H9 (cell line): Measurements from ENCODE around the gene ENKD1. TPM values are rescaled to one million over a fixed set of nuclear protein-coding genes. Genes with fewer than 3 reads are reported as not detected.

Experiments used
- DNase-seq: peaks from one replicate; pipeline ENCODE4 v3.0.0-alpha.2; 2017
- H2AFZ ChIP-seq: one replicate; pipeline ENCODE4 v1.6.1; 2013; ENCODE audit warnings: mild to moderate bottlenecking, low read length, control low read depth, moderate library complexity
- H2AK5ac ChIP-seq: 2 replicates; pipeline ENCODE4 v1.6.1; 2013; ENCODE audit warnings: low read length, control low read depth, mixed read lengths; ENCODE audit not compliant: insufficient read length
- H2BK120ac ChIP-seq: one replicate; pipeline ENCODE4 v1.6.1; 2013; ENCODE audit warnings: low read depth, mild to moderate bottlenecking, low read length, control low read depth, inconsistent platforms; ENCODE audit not compliant: poor library complexity, severe bottlenecking
- H2BK12ac ChIP-seq: 2 replicates; pipeline ENCODE4 v1.6.1; 2013; ENCODE audit warnings: low read length, control low read depth, mixed read lengths, low read depth; ENCODE audit not compliant: insufficient read length
- H2BK15ac ChIP-seq: 2 replicates; pipeline ENCODE4 v1.6.1; 2013; ENCODE audit warnings: low read depth, low read length, control low read depth
- H2BK20ac ChIP-seq: one replicate; pipeline ENCODE4 v1.6.1; 2013; ENCODE audit warnings: low read depth, mild to moderate bottlenecking, low read length, control low read depth, inconsistent platforms; ENCODE audit not compliant: poor library complexity, severe bottlenecking
- H2BK5ac ChIP-seq: 2 replicates; pipeline ENCODE4 v1.6.1; 2013; ENCODE audit warnings: low read length, control low read depth, mixed read lengths; ENCODE audit not compliant: insufficient read length
- H3K14ac ChIP-seq: 2 replicates; pipeline ENCODE4 v1.6.1; 2013; ENCODE audit warnings: low read length, control low read depth; ENCODE audit not compliant: insufficient read depth
- H3K18ac ChIP-seq: 2 replicates; pipeline ENCODE4 v1.6.1; 2013; ENCODE audit warnings: low read depth, mild to moderate bottlenecking, mixed read lengths, low read length, control low read depth; ENCODE audit not compliant: insufficient read length
- H3K23ac ChIP-seq: 2 replicates; pipeline ENCODE4 v1.6.1; 2013; ENCODE audit warnings: low read length, control low read depth, mixed read lengths, low read depth; ENCODE audit not compliant: insufficient read length
- H3K23me2 ChIP-seq: 2 replicates; pipeline ENCODE4 v1.6.1; 2013; ENCODE audit warnings: low read depth, mild to moderate bottlenecking, mixed read lengths, low read length, control low read depth; ENCODE audit not compliant: insufficient read length, poor library complexity, severe bottlenecking
- H3K27ac ChIP-seq: 2 replicates; pipeline ENCODE4 v1.5.1; 2013; ENCODE audit warnings: low read length, control low read depth, mixed read lengths, low read depth; ENCODE audit not compliant: insufficient read length
- H3K27me3 ChIP-seq: 2 replicates; pipeline ENCODE4 v1.6.1; 2013; ENCODE audit warnings: low read length, control low read depth, inconsistent platforms; ENCODE audit not compliant: insufficient read depth
- H3K4ac ChIP-seq: 2 replicates; pipeline ENCODE4 v1.6.1; 2013; ENCODE audit warnings: low read depth, mild to moderate bottlenecking, control low read depth, inconsistent platforms, low read length, moderate library complexity
- H3K4me1 ChIP-seq: 2 replicates; pipeline ENCODE4 v1.6.1; 2013; ENCODE audit warnings: low read length, control low read depth, inconsistent platforms; ENCODE audit not compliant: insufficient read depth
- H3K4me2 ChIP-seq: 2 replicates; pipeline ENCODE4 v1.6.1; 2013; ENCODE audit warnings: low read length, control low read depth, mixed read lengths; ENCODE audit not compliant: insufficient read length, insufficient read depth
- H3K56ac ChIP-seq: 2 replicates; pipeline ENCODE4 v1.6.1; 2013; ENCODE audit warnings: low read depth, mild to moderate bottlenecking, mixed read lengths, low read length, control low read depth; ENCODE audit not compliant: insufficient read length
- H3K79me1 ChIP-seq: 2 replicates; pipeline ENCODE4 v1.6.1; 2013; ENCODE audit warnings: low read depth, mild to moderate bottlenecking, moderate library complexity, low read length, control low read depth, inconsistent platforms; ENCODE audit not compliant: insufficient read depth, poor library complexity, severe bottlenecking
- H3K79me2 ChIP-seq: 2 replicates; pipeline ENCODE4 v1.6.1; 2013; ENCODE audit warnings: low read length, control low read depth, inconsistent platforms; ENCODE audit not compliant: insufficient read depth
- H3K9ac ChIP-seq: 2 replicates; pipeline ENCODE4 v1.6.1; 2013; ENCODE audit warnings: low read length, control low read depth, mixed read lengths; ENCODE audit not compliant: insufficient read length; ENCODE audit errors: extremely low read depth
- H3K9me3 ChIP-seq: one replicate; pipeline ENCODE4 v1.6.1; 2013; ENCODE audit warnings: low read depth, low read length, inconsistent platforms; ENCODE audit not compliant: control insufficient read depth
- H3T11ph ChIP-seq: one replicate; pipeline ENCODE4 v1.6.1; 2013; ENCODE audit warnings: mild to moderate bottlenecking, low read length, control low read depth, inconsistent platforms
- H4K20me1 ChIP-seq: one replicate; pipeline ENCODE4 v1.6.1; 2013; ENCODE audit not compliant: control insufficient read depth, insufficient read length, insufficient read depth
- H4K5ac ChIP-seq: 2 replicates; pipeline ENCODE4 v1.6.1; 2013; ENCODE audit warnings: low read depth, mild to moderate bottlenecking, mixed read lengths, low read length, control low read depth; ENCODE audit not compliant: insufficient read length
- H4K8ac ChIP-seq: replicated peaks from 2 replicates; pipeline ENCODE4 v1.6.1; 2013; ENCODE audit warnings: low read length, control low read depth, mixed read lengths, low read depth; ENCODE audit not compliant: insufficient read length
- H4K91ac ChIP-seq: 2 replicates; pipeline ENCODE4 v1.6.1; 2013; ENCODE audit warnings: low read depth, mild to moderate bottlenecking, moderate library complexity, mixed read lengths, low read length, control low read depth; ENCODE audit not compliant: insufficient read length
- H3K27ac Mint-ChIP-seq, 3 experiments: 2 replicates in 2 of 3; 3 replicates in 1 of 3; pipeline ENCODE4 v1.8.0; 2020 to 2021; ENCODE audit warnings: mixed read lengths in 3 of 3, mild to moderate bottlenecking in 1 of 3, moderate library complexity in 1 of 3
- H3K27me3 Mint-ChIP-seq: 2 replicates; pipeline ENCODE4 v1.8.0; 2021; ENCODE audit warnings: low read depth, mild to moderate bottlenecking, moderate library complexity, mixed read lengths
- H3K36me3 Mint-ChIP-seq, 3 experiments: 2 replicates in 2 of 3; 3 replicates in 1 of 3; pipeline ENCODE4 v1.8.0; 2020 to 2021; ENCODE audit warnings: low read depth in 3 of 3, mixed read lengths in 3 of 3; ENCODE audit not compliant: insufficient read depth in 1 of 3
- H3K4me1 Mint-ChIP-seq, 2 experiments: 2 replicates each; pipeline ENCODE4 v1.8.0; 2020; ENCODE audit warnings: mixed read lengths in 2 of 2
- H3K4me3 Mint-ChIP-seq, 2 experiments: 2 replicates in 1 of 2; 3 replicates in 1 of 2; pipeline ENCODE4 v1.8.0; 2020 to 2021; ENCODE audit warnings: mild to moderate bottlenecking in 2 of 2, mixed read lengths in 2 of 2, moderate library complexity in 1 of 2
- H3K9me3 Mint-ChIP-seq, 2 experiments: 2 replicates in 1 of 2; 3 replicates in 1 of 2; pipeline ENCODE4 v1.8.0; 2020; ENCODE audit warnings: mild to moderate bottlenecking in 2 of 2, mixed read lengths in 2 of 2, moderate library complexity in 1 of 2
- WGBS: extraction: QIAGEN DNeasy Blood & Tissue Kit; methylation state at CpG from one replicate; pipeline ENCODE4 v1.1.7; 2013; ENCODE audit warnings: missing lambda C conversion rate, low lambda C conversion rate, mixed read lengths; ENCODE audit not compliant: insufficient read length; ENCODE audit errors: extremely low coverage; 5-methylcytosine and 5-hydroxymethylcytosine counted together
- total RNA-seq: library from RNA; stranded (reverse); gene quantifications from 2 replicates; pipeline ENCODE4 v1.2.1, GENCODE V29; 2021
- TF ChIP-seq, protein P1 (sequence below): fragments of 200-600 bp; sonication (generic); conservative IDR thresholded peaks from 3 replicates; pipeline ENCODE4 v1.8.0; 2021; ENCODE audit warnings: antibody characterized with exemption, mild to moderate bottlenecking

ENKD1 gene
- total RNA-seq, 1 experiment from 2014 or later, result 9.5 TPM

DNA sequence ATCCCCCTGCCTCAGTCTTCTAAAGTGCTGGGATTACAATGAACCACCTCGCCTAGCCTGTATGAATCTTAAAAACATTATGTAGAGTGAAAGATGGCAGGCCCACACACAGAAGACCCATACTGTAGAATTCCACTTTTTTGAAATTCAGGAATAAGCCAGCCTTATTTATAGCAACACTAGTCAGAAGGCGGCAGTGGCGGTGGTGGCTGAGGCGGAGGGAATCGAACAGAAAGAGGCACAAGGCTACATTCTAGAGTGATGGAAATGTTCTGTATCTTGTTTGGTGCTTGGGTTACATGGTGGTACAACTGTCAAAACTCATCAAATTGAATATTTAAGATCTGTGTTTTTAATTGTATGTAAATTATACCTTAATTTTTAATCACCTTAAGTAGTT lies 41.2 kb upstream of the ENKD1 start:
- Histone ChIP-seq H3K18ac (no peak overlapping the region), H4K20me1 (no peaks in the 10 kb centered on the region), H4K91ac (no peak overlapping the region), H3K56ac (no peak overlapping the region), H3K9me3 (no peaks in the 10 kb centered on the region), H3T11ph (no peak overlapping the region), H3K4ac (no peak overlapping the region), H3K27ac (no peak overlapping the region), H3K79me1 (peaks cover 6% of the 10 kb centered on the region), H4K5ac (no peak overlapping the region), H3K4me1 (no peaks in the 10 kb centered on the region; the same call in 1 of the 2 replicates), H2BK5ac (no peak overlapping the region), H3K14ac (no peak overlapping the region), H2BK120ac (no peak overlapping the region), H2AFZ (no peak overlapping the region), H2BK12ac (no peak overlapping the region), H2BK15ac (no peak overlapping the region), H3K4me2 (no peak overlapping the region), H3K9ac (no peak overlapping the region), H3K27me3 (no peaks in the 10 kb centered on the region), H3K79me2 (peaks cover 5% of the 10 kb centered on the region; the same call in 1 of the 2 replicates), H3K23me2 (no peaks in the 10 kb centered on the region), H3K23ac (no peak overlapping the region), H4K8ac (no peak overlapping the region), H2AK5ac (no peak overlapping the region), H2BK20ac (no peak overlapping the region)
- Mint-ChIP-seq H3K4me3 (no peak overlapping the region), H3K36me3 (peaks cover 2 to 7% (median 5%) of the 10 kb centered on the region in 3 experiments; a peak in 4 of 7 replicates), H3K27ac (no peak overlapping the region), H3K27me3 (no peaks in the 10 kb centered on the region), H3K9me3 (no peaks in the 10 kb centered on the region; a peak in 1 of 5 replicates), H3K4me1 (peaks cover 13 to 17% of the 10 kb centered on the region in 2 experiments)
- TF ChIP-seq, protein P1, sequence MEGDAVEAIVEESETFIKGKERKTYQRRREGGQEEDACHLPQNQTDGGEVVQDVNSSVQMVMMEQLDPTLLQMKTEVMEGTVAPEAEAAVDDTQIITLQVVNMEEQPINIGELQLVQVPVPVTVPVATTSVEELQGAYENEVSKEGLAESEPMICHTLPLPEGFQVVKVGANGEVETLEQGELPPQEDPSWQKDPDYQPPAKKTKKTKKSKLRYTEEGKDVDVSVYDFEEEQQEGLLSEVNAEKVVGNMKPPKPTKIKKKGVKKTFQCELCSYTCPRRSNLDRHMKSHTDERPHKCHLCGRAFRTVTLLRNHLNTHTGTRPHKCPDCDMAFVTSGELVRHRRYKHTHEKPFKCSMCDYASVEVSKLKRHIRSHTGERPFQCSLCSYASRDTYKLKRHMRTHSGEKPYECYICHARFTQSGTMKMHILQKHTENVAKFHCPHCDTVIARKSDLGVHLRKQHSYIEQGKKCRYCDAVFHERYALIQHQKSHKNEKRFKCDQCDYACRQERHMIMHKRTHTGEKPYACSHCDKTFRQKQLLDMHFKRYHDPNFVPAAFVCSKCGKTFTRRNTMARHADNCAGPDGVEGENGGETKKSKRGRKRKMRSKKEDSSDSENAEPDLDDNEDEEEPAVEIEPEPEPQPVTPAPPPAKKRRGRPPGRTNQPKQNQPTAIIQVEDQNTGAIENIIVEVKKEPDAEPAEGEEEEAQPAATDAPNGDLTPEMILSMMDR, result no peak
- WGBS, result no CpG with 5 or more reads among the region's 5 CpGs
- DNase-seq, result no peak
